Stimulated activated CD8-positive, alpha-beta memory T cell treated with anti-CD3 and anti-CD28 coated beads, Interleukin-15, amount 100 ng/mL, for 4 hours (primary cell): ENCODE data around the gene APOH.

Source experiments
- DNase-seq, 2 donors: peaks; one replicate each; pipeline ENCODE4 v3.0.0-alpha.2; 2020; ENCODE audit warnings: low read depth in 2 of 2

Gene APOH

DNA sequence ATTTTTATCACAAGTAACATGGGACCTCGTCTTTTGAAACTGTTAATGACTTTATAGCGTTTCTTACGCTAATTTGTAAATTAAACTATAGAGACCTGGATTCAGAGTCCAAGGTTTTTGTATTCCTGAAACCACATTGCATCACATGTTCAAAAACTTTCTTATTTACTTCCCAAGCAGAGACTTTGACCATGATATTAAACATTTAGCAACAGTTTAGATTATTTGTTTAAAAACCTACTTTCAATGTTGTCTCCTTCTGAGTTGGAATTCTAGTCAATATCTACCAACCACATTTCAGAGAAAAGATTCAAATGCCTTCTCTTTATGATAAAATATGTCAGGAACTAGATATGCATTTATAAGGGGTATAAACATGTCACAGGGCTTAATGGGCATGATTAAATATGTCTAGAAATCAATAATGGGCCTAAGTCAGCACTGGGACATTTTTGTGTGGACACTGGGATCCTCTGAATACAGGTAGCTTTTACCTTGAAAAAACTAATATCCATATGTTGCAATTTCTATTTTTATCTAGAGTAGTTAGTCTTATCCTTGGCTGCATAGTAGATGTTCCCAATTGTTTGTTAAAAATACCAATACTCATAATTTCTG is 6.3 kb upstream of the APOH start:
- no peak for DNase-seq

GRCh38 chr17:66234611-66235010 is 5.4 kb upstream of the APOH start:
- DNase-seq, result no peak

DNA sequence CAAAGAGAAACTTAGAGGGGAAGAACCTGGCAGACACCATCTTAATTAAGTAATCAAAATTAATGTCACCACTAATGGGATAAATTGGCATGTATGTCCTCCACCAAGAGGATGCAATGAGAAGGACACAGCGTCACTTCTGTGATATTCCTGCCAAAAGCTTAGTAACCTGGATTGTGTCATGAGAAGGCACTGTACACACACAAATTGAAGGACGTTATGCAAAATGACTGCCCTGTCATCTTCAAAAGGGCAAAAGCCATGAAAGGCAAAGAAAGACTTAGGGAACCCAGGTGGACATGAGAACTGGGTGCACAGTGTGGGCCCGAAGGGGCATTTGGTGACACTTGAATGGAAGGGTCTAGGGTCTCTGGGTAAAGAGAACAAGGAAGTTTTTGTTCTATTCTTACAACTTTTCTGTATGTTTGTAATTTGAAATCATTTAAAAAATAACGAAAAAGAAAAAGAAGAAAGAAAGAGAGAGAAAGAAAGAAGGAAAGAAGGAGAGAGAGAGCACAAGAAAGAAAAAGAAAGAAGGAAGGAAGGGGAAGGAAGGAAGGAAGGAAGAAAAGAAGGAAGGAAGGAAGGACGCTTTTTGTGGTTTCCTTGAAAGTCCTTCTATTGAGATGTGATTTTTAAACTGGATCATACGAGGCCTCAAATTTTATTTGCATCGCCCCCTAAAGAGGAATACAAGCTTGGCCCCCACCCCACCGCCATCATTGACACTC is 4.0 kb upstream of the APOH start:
- no peak for DNase-seq

GRCh38 chr17:66230922-66231591 is 1.8 kb upstream of the APOH start:
- DNase-seq, result no peak

GRCh38 chr17:66229783-66230538 is 746 bp upstream of the APOH start:
- DNase-seq, result no peak

DNA sequence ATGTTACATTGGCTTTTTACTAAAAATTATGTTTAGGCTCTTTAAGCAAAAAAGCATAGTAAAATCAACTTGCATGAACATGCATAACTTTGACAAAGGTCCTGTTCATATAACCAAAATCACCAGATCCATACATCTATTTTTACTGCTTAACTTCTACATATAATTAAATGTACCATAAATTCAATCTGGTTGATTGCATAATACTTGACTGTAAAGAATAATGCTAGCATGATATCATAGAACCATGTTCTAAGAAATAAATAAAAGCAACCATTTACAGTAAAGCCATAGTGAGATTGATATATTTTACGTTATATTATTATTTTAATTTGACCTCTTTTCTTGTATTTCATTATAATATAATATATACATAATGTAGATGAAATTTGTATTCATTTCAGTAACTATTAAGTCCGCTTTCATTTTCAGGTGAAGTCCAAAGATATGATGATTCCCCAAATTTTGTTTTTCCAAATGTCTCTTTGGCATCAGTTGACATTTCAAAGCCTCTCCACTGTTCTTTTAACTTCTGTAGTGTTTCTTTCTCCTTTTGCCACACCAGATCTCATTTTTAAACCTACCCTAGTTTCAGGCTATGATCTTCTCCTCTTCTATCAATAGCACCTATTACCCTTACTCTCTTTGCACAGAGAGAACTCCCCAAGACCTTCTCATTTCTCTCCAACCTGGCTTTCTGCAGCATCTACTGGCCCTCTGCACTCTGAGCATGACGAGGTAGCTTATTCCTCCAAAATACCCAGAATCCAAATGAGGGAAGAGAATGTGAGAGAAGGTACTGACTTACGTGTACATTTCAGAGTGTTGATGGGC is 1.8 kb downstream of the APOH start:
- DNase-seq, result no peak

- DNase-seq, result no peak
Observed at GRCh38 chr17:66222798-66223350, 6.3 kb downstream of the APOH start.

DNA sequence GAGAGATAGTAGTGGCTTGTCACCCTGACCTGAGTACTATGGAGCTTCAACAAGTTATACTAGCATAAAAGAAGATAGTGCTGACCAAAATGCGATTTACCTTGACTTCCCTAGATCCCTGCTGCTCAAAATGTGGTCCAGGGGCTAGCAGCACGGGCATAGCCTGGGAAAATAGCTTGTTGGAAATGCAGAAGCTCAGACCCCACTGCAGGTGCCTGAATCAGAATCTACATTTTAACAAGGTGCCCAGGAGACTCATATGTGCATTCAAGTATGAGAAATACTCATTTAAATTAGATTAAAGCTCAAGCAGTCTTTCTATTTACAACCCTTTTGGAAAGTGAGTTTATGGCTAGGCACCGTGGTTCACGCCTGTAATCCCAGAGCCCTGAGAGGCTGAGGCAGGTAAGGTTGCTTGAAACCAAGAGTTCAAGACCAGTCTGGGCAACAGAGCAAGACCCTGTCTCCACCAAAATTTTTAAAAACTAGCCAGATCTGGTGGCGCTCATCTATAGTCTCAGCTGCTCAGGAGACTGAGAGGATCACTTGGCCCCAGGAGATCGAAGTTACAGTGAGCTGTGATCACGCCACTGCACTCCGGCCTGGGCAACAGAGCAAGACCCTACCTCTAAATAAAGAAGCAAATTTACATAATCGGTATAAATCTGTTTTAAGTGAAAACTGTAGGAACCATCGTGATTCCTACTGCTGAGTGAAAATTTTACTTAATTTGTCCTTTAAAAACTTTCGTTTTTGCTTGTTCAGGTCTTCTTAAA is 7.3 kb downstream of the APOH start:
- DNase-seq, result no peak

DNA sequence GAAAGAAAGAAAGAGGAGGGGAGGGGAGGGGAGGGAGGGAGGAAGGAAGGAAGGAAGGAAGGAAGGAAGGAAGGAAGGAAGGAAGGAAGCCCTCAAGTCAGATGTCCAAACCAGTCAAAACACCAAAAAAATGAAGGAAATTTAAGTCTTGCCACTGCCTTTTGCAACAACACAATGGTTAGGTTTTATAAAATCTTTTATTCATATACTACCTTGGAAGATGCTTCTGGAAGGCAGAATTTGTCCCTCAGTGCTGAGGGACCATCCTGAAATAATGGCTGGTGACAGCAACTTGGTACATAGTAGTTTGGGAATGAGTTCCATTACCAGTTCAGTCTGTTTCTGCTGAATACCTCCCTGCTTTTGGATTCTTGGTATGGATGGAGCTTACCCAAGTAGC is 7.9 kb downstream of the APOH start:
- DNase-seq, result no peak

- no peak for DNase-seq
Observed at GRCh38 chr17:66220079-66220835, 9.0 kb downstream of the APOH start.

DNA sequence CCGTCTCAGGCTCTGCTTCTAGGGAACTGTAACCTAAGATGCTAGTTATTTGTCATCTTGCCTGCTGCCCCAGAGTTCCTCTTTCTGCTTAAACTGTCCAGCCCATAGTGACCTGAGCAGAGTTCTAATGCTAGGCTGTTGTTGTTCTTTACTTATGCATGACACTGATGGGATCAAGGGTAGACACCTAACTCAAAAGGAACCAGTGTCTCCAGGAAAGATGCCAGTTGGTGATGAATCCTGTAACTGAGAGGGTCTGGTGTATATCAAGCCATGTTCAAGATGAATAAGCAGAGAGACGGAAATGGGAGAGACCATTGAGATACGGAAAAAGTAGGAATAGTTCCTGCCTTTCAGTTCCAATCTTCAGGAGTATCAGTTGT is 13.7 kb downstream of the APOH start:
- DNase-seq, result no peak

DNA sequence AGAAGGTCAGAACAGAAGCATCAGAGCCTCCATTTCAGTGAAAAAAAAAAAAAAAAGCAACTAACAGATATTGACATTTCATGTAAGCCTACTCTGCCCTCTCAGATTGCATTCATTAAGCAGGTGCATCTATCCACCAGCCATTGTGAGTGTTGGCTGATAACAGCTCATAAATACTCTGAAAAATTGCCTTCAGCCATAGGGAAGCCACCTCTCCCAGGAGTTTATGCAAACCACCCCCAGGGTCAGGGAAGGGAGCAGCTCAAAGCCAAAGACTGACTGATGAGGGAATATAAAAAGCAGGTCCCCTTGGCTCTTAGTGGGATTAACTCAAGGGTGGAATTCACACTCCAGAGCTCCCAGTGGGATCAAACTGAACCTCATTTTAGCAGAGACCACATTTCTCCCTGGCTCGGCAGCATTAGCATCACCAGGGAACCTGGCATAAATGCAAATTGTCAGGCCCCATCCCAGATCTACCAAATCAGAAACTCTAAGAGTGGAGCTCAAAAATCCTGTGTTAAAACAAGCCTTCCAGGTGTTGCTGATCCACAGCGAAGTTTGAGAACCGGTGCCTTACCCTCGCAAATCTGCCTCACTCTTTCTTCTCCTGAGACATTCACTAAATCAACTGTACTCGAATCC is 14.2 kb downstream of the APOH start:
- DNase-seq, result no peak

- no peak for DNase-seq
Observed at GRCh38 chr17:66211047-66211810, 18.0 kb downstream of the APOH start.

DNA sequence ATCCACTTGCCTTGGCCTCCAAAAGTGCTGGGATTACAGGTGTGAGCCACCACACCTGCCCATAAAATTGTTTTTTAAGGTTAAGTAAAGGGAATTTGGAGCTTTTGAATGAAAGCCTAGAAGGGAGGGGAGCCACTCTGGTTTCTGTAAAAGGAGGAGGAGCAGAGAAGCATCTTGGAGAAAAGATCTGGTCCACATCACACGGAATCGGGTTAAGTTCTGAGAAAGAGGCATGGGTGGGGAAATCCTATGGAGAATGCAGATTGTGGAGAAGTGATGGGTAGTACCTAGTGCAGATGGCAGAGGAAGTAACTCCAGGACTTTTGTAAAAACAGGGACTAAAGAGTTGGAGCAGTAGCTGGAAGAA is 19.0 kb downstream of the APOH start:
- no peak for DNase-seq

DNA sequence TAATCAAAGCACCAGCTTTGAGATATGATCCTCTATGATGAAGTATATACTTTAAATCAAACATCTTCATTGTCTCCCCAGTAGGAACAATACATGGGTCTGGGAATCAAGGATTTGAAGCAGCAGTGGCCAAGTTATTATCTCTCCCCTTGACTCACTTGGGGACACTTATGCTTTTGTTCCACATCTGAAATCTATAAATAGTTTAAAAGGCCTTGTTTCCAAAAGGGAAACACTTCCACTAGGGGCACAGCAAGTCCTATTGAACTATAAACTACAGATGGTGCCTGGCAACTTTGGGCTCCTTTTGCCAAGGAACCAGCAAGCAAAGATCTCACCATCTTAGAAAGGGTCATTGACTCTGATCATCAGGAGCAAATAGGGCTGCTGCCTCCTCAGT is 21.3 kb downstream of the APOH start:
- no peak for DNase-seq

- DNase-seq, result no peak
Observed at GRCh38 chr17:66203274-66204015, 25.8 kb downstream of the APOH start.

- no peak for DNase-seq
Observed at GRCh38 chr17:66200685-66201092, 28.5 kb downstream of the APOH start.

DNA sequence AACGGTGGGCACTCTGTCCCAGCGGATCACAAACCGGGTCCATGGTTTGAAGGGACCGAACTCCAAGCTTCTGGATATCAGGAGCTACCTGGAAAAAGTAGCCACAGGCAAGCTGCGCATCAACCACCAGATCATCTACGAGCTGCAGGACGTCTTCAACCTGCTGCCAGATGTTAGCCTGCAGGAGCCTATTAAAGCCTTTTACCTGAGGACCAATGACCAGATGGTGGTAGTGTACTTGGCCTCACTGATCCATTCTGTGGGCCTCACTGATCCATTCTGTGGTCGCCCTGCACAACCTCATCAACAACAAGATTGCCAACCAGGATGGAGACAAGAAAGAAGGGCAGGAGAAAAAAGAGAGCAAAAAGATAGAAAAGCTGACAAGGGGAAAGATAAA is 31.0 kb downstream of the APOH start:
- no peak for DNase-seq
